Measurements from ENCODE around the gene L1CAM.

The L1CAM gene

GRCh38 chrX:153887385-153887784, 1.4 kb upstream of the L1CAM start (continued):
- no peak for TF ChIP-seq PBX3 (CRISPR knock-in tag; IDR thresholded peaks at IDR 0.05)
- no peak for TF ChIP-seq ZNF530 (tag by site-specific recombination; IDR thresholded peaks at IDR 0.05; ENCODE audit: low read depth)
- no peak for TF ChIP-seq RBAK (tag by site-specific recombination; IDR thresholded peaks at IDR 0.05)
- no peak for TF ChIP-seq ZNF658 (tag by site-specific recombination; IDR thresholded peaks at IDR 0.05)

- Histone ChIP-seq H3K4me1 (ENCODE audit: control insufficient read depth, insufficient read depth, low read length) (no peaks in the 10 kb centered on the region), H3K4me3 (ENCODE audit: low read depth, low read length) (no peak overlapping the region), H3K27ac (ENCODE audit: extremely low read depth, low read depth, low read length) (no peak overlapping the region), H3K9me3 (ENCODE audit: control insufficient read depth, insufficient read depth, low read depth, low read length) (no peaks in the 10 kb centered on the region), H3K36me3 (ENCODE audit: control insufficient read depth in 2 of 2, insufficient read depth in 1 of 2, low read length in 2 of 2) (no peaks in the 10 kb centered on the region)
- ChIA-PET POLR2A (interaction anchor here (0.5 to 1.4 kb wide), 3 partner anchors 11 to 42 kb away, joined by 3 read pairs; no protein-coding TSS in a partner anchor), CTCF (interaction anchor here (0.9 to 1.7 kb wide), 3 partner anchors 9 to 61 kb away, joined by 3 to 8 read pairs (median 3); no protein-coding TSS in a partner anchor)
- TF ChIP-seq ZNF777 (tag by site-specific recombination; IDR thresholded peaks at IDR 0.05; ENCODE audit: borderline replicate concordance): no peak
- 0 out of 2 replicates have a peak, but pooled peaks have one; percentile 39 for TF ChIP-seq ZFHX2 (tag by site-specific recombination; conservative IDR thresholded peaks at IDR 0.05)
- no peak for TF ChIP-seq ZNF76 (tag by site-specific recombination; IDR thresholded peaks at IDR 0.05; ENCODE audit: borderline replicate concordance, low read depth)
- no peak for TF ChIP-seq ZNF404 (tag by site-specific recombination; IDR thresholded peaks at IDR 0.05)
- TF ChIP-seq ZNF654 (tag by site-specific recombination; IDR thresholded peaks at IDR 0.05; ENCODE audit: low read depth): no peak
- no peak for TF ChIP-seq GLI2 (tag by site-specific recombination; IDR thresholded peaks at IDR 0.05; ENCODE audit: borderline replicate concordance, low read depth)
- no peak for TF ChIP-seq ZNF366 (tag by site-specific recombination; conservative IDR thresholded peaks at IDR 0.05)
- no peak for TF ChIP-seq ZXDB (tag by site-specific recombination; IDR thresholded peaks at IDR 0.05)
- TF ChIP-seq ZNF555 (tag by site-specific recombination; conservative IDR thresholded peaks at IDR 0.05): no peak
- no peak for TF ChIP-seq ZEB2 (tag by site-specific recombination; IDR thresholded peaks at IDR 0.05)
- no peak for TF ChIP-seq ZNF121 (tag by site-specific recombination; IDR thresholded peaks at IDR 0.05)
- TF ChIP-seq SP7 (tag by site-specific recombination; IDR thresholded peaks at IDR 0.05): no peak
- no peak for TF ChIP-seq PRDM4 (tag by site-specific recombination; IDR thresholded peaks at IDR 0.05)
- TF ChIP-seq ZNF843 (tag by site-specific recombination; IDR thresholded peaks at IDR 0.05): no peak
- TF ChIP-seq GLIS2 (tag by site-specific recombination; IDR thresholded peaks at IDR 0.05): 0 out of 2 replicates have a peak, but pooled peaks have one; percentile 10
- TF ChIP-seq ZNF585B (tag by site-specific recombination; IDR thresholded peaks at IDR 0.05): no peak
- TF ChIP-seq ZNF221 (tag by site-specific recombination; IDR thresholded peaks at IDR 0.05; ENCODE audit: borderline replicate concordance): no peak
- no peak for TF ChIP-seq ZNF341 (tag by site-specific recombination; IDR thresholded peaks at IDR 0.05; ENCODE audit: low read depth)
- no peak for TF ChIP-seq ZNF610 (tag by site-specific recombination; IDR thresholded peaks at IDR 0.05; ENCODE audit: borderline replicate concordance)
- no peak for TF ChIP-seq BCL6B (tag by site-specific recombination; IDR thresholded peaks at IDR 0.05)
- TF ChIP-seq ZNF184 (tag by site-specific recombination; IDR thresholded peaks at IDR 0.05): no peak
- TF ChIP-seq ZNF692 (tag by site-specific recombination; IDR thresholded peaks at IDR 0.05): 0 out of 2 replicates have a peak, but pooled peaks have one; percentile 16
- TF ChIP-seq PRDM1 (tag by site-specific recombination; IDR thresholded peaks at IDR 0.05): no peak
- TF ChIP-seq ZNF449 (tag by site-specific recombination; IDR thresholded peaks at IDR 0.05): no peak
- TF ChIP-seq MYNN (tag by site-specific recombination; IDR thresholded peaks at IDR 0.05; ENCODE audit: borderline replicate concordance): no peak
- no peak for TF ChIP-seq ZNF146 (tag by site-specific recombination; IDR thresholded peaks at IDR 0.05)
- TF ChIP-seq KLF7 (tag by site-specific recombination; IDR thresholded peaks at IDR 0.05; ENCODE audit: borderline replicate concordance): 0 out of 2 replicates have a peak, but pooled peaks have one; percentile 0
Measured at GRCh38 chrX:153886915-153887314, 942 bp upstream of the L1CAM start.

All from HEK293 (cell line).